Measurements from ENCODE around the gene NPAS4.

DNA sequence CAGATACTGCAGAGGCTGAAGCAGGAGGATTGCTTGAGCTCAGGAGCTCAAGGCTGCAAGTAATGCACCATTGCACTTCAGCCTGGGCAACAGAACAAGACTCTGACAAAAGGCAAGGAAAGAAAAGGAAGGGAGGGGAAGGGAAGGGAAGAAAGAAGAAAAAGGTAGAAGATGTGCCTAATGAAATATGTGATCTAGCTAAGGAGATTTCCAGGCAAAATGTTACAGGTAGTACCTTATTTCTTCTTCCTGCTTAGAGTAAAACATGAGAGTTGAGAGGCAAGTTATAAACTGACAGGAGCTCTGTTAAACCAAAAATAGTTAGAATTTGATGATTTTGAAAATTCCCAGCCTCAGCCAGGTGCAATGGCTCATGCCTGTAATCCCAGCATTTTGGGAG is 41.2 kb downstream of the NPAS4 start:
- TF ChIP-seq POLR2A (IDR thresholded peaks at IDR 0.05) = no peak
- no peak for TF ChIP-seq CTCF (IDR thresholded peaks at IDR 0.05)

All from esophagus squamous epithelium (tissue), 4 donors.